SW480 (cell line): Measurements from ENCODE around the gene CCDC24.

Experiments
- DNase-seq: peaks from one replicate; pipeline ENCODE4 v3.0.0-alpha.2; 2016; ENCODE audit warnings: low spot score

The CCDC24 gene

DNA sequence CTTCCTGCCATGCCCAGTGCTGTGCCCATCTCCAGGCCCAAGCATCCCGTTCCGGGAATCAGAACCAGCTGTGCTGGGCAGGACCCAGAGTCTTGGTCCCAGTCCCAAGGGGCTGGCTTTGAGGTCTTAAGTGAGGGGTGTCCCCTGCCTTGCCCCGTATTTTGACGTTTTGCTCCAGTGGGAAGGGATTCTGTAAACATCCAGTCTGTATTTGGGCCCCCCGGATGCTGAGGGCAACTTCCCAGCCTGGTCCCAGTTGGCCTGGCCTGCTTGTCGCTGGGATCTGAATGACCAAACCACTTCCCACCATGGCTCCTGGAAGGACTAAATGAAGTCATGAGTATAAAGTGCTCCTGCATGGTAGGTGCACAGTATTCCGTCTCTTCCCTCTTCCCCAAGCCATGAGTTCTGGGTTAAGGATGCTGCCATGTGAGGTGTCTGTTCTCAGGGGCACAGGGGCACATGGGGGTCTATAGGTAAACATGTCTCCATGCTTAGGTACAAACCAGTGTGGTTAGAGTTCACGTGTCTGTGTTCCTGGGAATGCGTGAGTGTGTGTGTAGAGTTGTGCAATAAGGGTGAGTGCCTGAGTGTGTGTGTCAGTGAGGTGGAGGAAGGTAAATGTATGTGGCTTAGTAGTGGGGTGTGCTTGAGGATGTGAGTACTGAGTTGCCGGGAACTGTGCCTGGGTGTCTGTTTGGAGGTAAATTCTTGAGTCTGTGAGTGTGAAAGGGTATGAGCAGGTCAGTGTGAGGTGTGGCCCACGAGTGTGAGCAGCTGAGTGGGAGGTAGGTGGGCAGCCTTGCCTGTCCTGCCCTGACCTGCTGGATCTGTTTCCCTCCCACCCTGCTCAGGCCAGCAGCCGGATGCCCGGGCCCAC, 10.9 kb upstream of the CCDC24 start:
- no peak for DNase-seq

DNA sequence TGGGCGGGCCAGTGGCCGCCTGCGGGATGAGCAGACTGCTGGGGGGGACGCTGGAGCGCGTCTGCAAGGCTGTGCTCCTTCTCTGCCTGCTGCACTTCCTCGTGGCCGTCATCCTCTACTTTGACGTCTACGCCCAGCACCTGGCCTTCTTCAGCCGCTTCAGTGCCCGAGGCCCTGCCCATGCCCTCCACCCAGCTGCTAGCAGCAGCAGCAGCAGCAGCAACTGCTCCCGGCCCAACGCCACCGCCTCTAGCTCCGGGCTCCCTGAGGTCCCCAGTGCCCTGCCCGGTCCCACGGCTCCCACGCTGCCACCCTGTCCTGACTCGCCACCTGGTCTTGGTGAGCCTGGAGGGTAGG, 10.3 kb upstream of the CCDC24 start:
- DNase-seq = no peak

DNA sequence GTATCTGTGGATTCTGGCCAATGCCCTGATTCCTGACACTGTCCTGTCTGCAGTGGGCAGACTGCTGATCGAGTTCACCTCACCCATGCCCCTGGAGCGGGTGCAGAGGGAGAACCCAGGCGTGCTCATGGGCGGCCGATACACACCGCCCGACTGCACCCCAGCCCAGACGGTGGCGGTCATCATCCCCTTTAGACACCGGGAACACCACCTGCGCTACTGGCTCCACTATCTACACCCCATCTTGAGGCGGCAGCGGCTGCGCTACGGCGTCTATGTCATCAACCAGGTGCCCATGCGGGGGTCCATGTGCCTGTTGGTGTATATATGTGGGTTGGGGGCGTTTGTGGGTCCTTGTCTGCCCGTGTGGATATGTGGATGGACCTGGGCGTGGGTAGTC, 9.8 kb upstream of the CCDC24 start:
- no peak for DNase-seq

DNA sequence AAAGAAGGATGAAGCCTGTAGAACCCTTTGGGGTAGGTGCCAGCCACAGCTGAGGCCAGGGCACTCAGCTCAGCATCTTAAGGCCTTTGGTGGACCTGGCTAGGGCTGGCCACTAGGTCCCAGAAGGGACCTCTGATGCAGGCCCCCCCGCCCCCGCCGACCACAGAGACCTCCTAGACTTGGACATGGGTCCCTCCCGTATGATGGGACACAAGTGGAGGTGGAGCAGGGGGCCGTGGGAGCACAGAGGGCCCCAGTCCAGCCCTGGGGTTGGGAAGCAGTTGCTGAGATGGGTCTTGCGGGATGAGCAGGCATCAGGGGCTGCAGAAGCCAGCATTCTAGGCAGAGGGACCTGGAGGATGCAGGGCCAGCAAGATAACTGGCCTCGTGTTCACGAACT, 9.2 kb upstream of the CCDC24 start:
- no peak for DNase-seq

DNA sequence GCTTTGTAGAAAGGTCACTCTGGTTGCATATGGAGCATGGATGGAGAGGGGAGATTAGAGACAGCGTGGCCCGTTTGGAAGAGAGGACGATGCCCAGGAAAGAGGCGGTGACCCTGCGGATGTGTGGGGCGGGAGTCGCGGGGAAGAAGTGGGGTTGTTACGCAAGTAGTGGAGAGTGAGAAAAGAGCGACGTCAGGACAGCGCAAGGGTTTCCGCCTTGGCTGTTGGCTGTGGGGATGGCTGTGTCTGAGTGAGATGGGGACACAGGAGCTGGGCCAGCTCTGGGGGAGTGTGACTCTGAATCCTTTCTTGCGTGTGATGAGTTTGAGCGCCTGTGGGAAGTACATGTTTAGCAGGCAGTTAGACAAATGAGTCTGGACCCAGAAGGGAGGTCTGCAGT, 8.6 kb upstream of the CCDC24 start:
- DNase-seq = no peak

DNA sequence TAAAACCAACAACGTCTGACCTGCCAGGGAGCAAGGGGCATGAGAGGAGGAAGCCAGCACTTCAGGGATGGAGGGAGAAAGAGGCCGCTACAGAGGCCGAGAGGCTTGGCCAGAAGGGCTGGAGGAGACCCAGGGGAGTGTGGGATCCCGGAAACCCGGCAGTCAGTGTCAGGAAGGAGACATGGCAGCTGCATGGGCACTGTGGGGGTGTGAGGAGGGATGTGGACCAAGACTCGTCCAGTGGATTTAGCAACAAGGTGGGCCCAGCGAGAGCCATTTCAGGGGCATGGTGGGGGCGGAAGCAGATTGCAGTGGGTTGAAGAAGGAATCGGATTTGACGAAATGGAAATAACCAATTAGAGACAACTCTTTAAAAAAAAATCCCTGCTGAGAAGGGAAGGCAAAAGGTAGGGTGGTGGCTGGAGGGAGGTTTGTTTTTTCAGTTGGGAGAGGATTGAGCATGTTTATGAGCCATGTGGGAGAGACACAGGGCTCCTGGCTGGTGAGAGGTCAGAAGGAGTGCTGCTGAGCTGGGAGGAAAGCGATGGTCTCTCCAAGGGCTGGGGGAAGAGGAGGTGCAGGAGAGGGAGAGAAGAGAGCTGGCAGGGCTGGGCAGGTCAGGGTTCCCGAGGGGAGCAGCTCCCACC, 8.0 kb upstream of the CCDC24 start:
- no peak for DNase-seq

DNA sequence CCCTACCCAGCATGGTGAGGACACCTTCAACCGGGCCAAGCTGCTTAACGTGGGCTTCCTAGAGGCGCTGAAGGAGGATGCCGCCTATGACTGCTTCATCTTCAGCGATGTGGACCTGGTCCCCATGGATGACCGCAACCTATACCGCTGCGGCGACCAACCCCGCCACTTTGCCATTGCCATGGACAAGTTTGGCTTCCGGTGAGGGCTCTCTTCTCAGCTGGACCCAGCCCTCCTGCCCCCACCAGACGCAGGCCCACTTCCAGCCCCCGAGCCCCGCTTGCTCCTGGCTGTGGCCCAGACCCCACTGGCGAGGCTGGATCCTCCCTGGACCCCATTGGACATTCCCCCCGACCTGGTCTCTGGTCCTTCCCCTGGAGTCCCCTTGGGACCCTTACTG, 6.5 kb upstream of the CCDC24 start:
- no peak for DNase-seq

DNA sequence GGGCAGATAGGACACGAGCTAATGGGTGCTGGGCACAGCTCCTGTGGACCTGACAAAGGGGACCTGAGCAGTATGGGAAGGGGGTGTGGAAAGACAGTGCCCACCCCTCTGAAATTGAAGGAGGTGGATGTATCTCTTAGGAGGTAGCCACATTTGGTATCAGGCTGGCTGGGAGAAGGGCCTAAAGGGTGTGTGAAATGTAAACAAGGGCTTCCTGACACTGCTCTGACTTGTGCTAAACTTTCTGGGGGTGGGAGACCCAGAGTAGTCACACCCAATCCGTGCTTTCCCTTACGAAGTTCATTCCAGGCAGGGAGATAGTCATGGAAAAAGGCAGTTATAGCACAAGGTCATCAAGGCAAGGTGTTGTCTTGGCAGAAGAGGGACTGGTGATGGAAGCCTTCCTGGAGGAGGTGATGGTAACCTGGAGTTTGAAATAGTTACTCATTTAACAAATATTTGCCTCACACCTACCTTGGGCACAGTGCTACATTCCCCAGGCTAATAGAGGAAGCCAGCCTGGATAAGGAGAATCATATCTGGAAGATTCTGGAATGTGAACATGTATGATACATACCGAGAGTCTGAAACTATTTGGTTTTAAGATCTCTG, 5.3 kb upstream of the CCDC24 start:
- DNase-seq = no peak

DNA sequence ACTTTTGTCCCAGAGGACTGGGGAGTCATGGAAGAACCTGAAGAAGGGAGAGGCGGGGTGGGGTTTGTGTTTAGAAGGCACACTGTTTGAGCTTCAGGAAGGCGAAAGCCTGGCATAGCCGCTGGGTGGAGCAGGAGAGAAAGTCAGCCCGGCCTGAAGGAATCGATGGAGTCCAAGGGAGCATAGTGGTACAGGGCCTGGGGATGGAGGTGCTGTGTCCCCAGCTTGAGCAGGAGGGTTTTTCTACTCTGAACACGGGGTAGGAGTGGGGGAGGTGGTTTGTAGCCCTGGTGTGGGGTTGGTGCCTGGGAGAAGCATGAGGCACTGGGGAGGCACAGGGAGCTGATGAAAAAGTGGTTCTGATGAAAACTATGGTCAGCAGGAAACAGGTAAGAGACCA, 4.7 kb upstream of the CCDC24 start:
- no peak for DNase-seq

DNA sequence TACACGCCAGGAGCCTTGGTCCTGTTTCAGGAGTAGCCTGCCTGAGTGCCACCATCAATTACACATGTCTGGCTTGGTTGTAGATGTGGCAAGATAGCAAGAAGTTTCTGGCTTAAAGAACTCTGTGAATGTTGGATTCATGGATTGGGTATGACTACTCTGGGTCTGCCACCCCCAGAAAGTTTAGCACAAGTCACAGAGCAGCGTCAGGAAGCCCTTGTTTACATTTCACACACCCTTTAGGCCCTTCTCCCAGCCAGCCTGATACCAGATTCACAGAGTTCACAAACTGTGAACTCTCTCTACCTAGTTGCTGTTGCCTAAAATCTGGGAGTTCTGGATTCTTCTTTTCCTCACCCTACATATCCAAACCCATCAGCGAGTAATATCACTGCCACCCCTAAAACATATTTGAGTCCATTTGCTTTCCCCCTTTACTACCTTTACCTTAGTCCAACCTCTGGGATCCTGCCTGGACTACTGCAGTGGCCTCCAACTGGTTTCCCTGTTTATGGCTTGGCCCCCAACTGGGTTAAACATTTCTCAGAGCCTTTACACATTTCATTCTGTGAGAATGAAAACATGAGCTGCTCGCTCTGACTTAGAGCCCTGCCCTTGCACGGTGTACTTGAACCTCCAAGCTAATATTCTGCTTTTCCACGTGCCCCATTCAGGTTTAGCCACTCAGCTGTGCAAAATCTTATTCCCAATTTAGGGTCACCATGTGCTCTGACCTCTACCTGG, 4.1 kb upstream of the CCDC24 start:
- DNase-seq = no peak

DNA sequence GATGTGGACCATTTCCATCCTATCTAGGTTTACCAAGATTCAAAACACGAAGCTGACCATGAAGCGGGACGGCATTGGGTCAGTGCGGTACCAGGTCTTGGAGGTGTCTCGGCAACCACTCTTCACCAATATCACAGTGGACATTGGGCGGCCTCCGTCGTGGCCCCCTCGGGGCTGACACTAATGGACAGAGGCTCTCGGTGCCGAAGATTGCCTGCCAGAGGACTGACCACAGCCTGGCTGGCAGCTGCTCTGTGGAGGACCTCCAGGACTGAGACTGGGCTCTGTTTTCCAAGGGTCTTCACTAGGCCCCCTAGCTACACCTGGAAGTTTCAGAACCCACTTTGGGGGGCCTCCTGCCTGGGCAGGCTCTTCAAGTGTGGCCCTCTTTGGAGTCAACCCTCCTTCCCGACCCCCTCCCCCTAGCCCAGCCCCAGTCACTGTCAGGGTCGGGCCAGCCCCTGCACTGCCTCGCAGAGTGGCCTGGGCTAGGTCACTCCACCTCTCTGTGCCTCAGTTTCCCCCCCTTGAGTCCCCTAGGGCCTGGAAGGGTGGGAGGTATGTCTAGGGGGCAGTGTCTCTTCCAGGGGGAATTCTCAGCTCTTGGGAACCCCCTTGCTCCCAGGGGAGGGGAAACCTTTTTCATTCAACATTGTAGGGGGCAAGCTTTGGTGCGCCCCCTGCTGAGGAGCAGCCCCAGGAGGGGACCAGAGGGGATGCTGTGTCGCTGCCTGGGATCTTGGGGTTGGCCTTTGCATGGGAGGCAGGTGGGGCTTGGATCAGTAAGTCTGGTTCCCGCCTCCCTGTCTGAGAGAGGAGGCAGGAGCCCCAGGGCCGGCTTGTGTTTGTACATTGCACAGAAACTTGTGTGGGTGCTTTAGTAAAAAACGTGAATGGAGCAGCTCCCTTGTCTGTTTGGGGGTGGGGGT, 864 bp upstream of the CCDC24 start:
- DNase-seq = no peak

DNA sequence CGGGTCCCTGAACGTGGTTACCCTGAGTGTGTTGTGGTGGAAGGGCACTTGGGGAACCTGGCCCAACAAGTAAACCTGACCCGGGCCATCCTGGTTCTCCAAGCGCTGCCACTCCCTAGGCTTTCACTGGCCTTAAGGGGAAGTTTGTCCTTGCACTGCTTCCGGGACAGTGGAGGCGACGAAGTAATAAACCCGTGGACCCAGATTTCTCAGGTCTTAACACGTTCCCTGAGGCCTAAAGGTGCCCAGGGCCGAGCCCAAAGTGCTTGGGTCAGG, 261 bp upstream of the CCDC24 start:
- no peak for DNase-seq

DNA sequence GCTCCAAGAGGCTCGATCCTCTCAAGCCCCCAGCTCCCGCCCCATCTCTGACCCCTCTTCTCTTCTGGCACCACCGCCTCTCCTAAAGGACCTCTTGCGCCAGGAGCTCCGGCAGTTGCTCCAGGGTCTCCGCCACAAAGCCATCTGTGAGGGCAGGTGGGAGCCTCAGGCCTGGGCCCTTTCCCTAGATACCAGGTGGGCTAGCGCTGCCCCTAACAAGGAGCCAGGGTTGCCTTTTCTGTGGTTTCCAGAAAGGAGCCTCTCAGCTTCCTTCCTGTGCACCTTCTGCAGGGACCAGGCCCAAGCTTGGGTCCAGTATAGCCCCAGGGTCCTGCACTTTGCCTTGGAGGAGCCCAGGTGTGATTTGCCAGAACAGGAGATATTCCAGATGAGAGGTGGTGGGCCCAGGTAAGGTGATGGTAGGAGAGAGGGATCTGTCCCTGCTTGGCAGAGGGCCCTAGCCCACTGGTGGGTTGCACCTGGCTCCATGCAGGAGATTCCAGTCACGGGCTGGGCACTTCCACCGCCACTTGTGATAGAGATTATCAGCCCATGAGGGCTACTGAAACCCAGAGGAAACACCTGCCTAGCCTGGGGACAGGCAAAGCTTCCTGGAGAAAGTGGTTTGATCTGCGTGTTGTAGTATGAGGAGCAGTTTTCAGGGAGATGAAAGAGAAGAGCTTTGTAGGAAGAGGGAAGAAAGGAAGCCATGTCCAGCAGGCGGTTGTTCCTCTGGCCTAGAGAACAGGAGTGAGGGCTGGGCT, 1.0 kb downstream of the CCDC24 start:
- no peak for DNase-seq

DNA sequence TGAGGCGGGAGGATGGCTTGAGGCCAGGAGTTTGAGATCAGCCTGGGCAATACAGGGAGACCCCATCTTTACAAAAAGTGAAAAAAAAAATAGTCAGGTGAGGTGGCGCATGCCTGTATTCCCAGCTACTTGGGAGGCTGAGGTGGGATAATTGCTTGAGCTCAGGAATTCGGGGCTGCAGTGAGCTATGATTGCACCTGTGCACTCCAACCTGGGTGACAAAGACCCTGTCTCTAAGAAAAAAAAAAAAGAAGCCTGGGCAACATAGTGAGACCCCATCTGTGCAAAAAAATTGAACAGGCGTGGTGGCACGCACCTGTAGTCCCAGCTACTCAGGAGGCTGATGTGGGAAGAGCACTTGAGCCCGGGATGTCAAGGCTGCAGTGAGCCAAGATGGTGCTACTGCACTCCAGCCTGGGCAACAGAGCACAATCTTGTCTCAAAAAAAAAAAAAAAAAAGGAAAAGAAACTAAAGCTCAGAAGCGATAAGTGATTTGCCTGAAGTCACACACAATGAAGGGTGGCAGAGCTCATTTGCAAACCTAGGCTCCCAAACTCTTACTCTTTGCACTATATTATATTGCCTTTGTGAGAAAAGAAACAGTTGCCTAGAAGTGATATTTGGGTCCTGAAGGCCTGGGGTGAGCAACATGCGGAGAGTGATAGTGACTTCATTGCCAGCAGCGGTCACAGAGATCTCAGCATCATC, 2.0 kb downstream of the CCDC24 start:
- no peak for DNase-seq

DNA sequence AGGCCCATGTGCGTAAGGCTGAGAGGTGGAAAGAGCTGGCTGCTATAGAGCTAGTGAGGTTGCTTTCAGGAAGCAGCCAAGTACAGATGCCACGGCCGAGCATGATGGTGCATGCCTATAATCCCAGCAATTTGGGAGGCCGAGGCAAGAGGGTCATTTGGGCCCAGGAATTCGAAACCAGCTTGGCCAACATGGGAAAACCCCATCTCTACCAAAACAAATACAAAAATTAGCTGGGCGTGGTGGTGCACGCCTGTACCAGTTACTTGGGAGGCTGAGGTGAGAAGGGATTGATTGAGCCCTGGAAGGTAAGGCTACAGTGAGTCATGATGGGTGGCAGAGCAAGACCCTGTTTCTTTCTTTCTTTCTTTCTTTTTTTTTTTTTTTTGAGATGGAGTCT, 2.7 kb downstream of the CCDC24 start:
- no peak for DNase-seq

DNA sequence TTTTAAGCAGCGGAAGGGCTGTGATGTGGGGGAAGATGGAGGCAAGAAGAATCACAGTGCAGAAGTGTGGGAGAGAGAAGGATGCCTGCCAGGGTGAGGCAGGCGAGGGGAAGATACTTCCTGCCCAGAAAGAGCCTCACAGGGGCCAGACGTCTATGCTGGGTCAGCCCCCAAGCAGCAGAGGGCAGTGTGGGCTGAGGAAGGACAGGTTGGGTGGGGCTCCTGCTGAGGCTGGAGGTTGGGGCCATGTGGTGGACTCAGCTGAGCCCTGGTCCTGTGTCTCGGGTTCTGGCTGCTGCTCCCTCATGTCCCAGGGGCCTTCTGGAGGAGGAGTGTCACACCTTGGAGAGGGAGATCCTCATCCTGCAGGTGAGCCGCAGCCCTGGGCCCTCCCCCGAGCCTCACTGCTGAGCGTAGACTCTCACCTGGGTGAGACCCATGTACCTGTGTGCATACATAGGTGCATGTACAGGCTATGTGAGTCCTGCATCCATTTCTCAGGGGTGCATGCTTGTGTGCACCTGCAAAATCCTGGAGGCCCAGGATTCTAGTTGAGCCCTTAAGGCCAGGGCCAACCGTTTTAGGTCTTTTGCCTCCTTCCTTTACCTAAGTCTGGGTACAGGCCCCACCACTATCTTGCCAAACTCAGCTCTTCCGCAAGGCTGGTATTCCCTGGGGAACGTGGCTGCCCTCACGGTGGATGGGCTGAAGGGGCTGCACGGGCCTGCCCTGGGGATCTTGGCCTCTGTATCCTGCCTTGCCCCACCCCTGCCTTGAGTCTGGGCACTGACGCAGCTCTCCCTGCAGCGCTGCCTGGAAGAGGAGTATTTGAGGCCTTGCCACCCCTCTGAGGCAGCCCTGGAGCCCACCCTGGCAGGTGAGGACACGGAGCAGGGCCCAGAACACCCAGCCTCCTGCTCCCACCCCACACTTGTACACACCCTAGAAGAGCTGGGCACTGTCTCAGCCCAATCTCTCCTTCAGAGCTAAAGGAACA, 3.7 kb downstream of the CCDC24 start:
- peak; percentile 50 for DNase-seq

DNA sequence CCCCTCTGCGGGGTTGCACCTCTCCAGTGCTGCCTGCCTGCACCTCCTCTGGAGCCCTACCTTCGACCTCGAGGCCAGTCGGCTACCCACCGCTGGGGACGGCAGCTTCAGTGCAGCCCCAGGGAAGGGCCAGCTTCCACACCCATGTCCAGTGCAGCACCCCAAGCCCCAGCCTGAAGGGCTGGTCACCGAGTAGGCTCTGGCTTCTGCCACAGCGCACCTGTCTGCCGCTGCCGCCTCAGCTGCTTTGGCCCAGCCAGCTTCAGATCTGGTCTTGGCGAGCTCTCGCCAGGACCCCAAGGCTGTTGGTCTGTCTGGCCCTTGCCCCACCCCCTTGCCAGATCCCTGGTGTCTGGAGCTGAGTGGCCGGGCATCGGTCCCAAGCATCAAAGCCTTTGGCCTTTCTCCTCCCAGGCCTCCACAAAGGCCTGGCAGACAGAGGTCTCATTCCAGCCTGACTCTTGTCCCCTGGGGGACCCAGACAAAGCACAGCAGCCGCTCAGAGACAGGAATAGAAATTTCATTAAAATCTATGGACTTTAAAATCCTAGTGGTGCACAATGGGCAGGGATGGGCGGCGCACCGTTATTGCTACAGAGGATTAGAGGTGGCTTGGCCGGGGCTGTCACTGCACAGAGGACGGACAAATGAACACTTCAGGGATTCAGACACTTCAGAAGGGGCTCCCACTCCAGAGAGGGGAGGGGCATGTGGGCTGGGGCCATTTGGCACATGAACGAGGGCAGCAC, 4.8 kb downstream of the CCDC24 start:
- DNase-seq = no peak

DNA sequence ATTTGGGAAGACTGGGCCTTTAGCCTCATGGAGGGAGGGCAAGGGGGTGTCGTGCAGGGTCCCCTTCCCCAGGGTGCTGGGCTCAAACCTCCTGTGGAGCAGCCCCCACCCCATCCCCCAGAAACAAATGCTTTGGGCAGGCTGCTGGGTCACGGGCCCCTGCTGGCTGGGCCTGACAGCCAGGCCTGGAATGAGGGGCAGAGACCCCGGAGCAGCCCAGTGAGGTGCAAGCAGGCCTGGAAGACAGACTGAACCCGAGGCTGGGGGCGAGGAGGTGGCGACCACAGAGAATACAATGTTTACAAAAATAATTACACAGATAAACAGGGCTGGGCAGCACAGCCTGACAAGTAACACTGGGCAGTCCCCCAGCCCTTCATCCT, 5.3 kb downstream of the CCDC24 start:
- no peak for DNase-seq
